Heart left ventricle (tissue), 16 donors: ENCODE results near the gene GABRB1. TPM values are rescaled to one million over a fixed set of nuclear protein-coding genes. Genes with fewer than 3 reads are reported as not detected.

ENCODE experiments used
- ATAC-seq, 4 donors: fragments of 200-7000 bp; cut with Tn5 transposase; one replicate each; pipeline ENCODE4 v1.9.1; 2020 to 2022; ENCODE audit warnings: moderate library complexity in 4 of 4, mild to moderate bottlenecking in 3 of 4, moderate number of reproducible peaks in 1 of 4
- DNase-seq, 5 donors: peaks; one replicate each; pipeline ENCODE4 v3.0.0-alpha.2; 2020
- H3K27ac ChIP-seq, 12 donors: fragments of 200-600 bp; sonication (generic) in 4 of 12; one replicate each; pipeline versions ENCODE4 v1.5.0 to v1.8.0; 2016 to 2022; ENCODE audit warnings: mild to moderate bottlenecking in 2 of 12
- H3K27me3 ChIP-seq, 9 donors: fragments of 200-600 bp; sonication (generic) in 2 of 9; one replicate each; pipeline versions ENCODE4 v1.5.1 to v1.8.0; 2016 to 2022; ENCODE audit warnings: mild to moderate bottlenecking in 3 of 9
- H3K36me3 ChIP-seq, 9 donors: fragments of 200-600 bp; sonication (generic) in 2 of 9; one replicate each; pipeline versions ENCODE4 v1.5.0 to v1.8.0; 2018 to 2022; ENCODE audit warnings: mild to moderate bottlenecking in 2 of 9
- H3K4me1 ChIP-seq, 12 donors: fragments of 200-600 bp; sonication (generic) in 4 of 12; one replicate each; pipeline versions ENCODE4 v1.5.0 to v1.8.0; 2016 to 2022; ENCODE audit warnings: mild to moderate bottlenecking in 3 of 12
- H3K4me3 ChIP-seq, 12 donors: fragments of 200-600 bp; sonication (generic) in 4 of 12; one replicate each; pipeline versions ENCODE4 v1.5.0 to v1.8.0; 2017 to 2022; ENCODE audit warnings: mild to moderate bottlenecking in 9 of 12, moderate library complexity in 4 of 12
- H3K9me3 ChIP-seq, 12 donors: fragments of 200-600 bp; sonication (generic) in 4 of 12; one replicate each; pipeline versions ENCODE4 v1.5.0 to v1.8.0; 2016 to 2022; ENCODE audit warnings: mild to moderate bottlenecking in 1 of 12
- CTCF ChIP-seq, 12 donors: fragments of 200-600 bp; sonication (generic) in 4 of 12; IDR thresholded peaks; one replicate each; pipeline versions ENCODE4 v1.5.0 to v1.8.0; 2018 to 2022; ENCODE audit warnings: antibody characterized with exemption in 12 of 12, mild to moderate bottlenecking in 5 of 12
- POLR2A ChIP-seq, 2 donors: fragments of 450-650 bp; IDR thresholded peaks; one replicate each; pipeline ENCODE4 v1.6.1; 2017; ENCODE audit warnings: antibody characterized with exemption in 2 of 2, mild to moderate bottlenecking in 2 of 2, moderate library complexity in 2 of 2
- WGBS, 4 donors: extraction: QIAGEN DNeasy Blood & Tissue Kit in 2 of 4; methylation state at CpG; one replicate each; pipeline versions ENCODE4 v1.1.5 to v1.1.7; 2013 to 2018; 5-methylcytosine and 5-hydroxymethylcytosine counted together
- intact Hi-C, 10 donors: fragments of 100-400 bp; cut with DNase I; formaldehyde crosslinking; loops; one replicate each; pipeline versions ENCODE4 v1.11.1 to v1.14.2; 2022
- polyA plus RNA-seq, 2 donors: library from polyadenylated mRNA; stranded (reverse); fragments of 200-250 nt; gene quantifications; one replicate each; pipeline ENCODE4 v1.2.3, GENCODE V29; 2013
- total RNA-seq, 9 donors: library from RNA; depleted of rRNA in 2 of 9; stranded (reverse); fragments of >200 nt in 2 of 9; fragmentation: NEBNext Ultra II Directional in 3 of 9; extraction: Animal tissue kit (Norgen Biotek cat#: 25700) in 3 of 9; gene quantifications; one replicate each; pipeline versions ENCODE4 v1.1.0 to v1.2.4, GENCODE V29; 2016 to 2023
- donor health status: ischemic (EF 13 %, LVEDD 7.1; RV severe dilation, severe dysfunction).
- donor health status: healthy with polysubstance abuse.
- donor health status: DM: no; HTN: yes; CAD: no.
- donor health status: DM: no; HTN: no; CAD: no.
- donor health status: ischemic (EF 25% LVEDD 6.9; RV normal size, moderate dysfunction).
- donor health status: ischemic (EF 25% LVEDD 5.7; RV mildly dilated, moderate dysfunction).
- donor health status: healthy.
- donor health status: DM: yes; HTN: yes; CAD: no.
- donor health status: ischemic (EF 35%, LVEDD 5.7; RV mildly dilated, moderate dysfunction).
- donor health status: nonischemic (EF 11% LVEDD 7.7; RV severe dilation, severe dysfunction).
- donor health status: DM: yes; HTN: yes; CAD: no.
- donor health status: PGD.
- donor health status: ischemic (EF 29% LVEDD 5.4; RV normal size, mild dysfunction).
- donor health status: nonischemic (EF 23%, LVEDD 6.1; RV moderate dilation, normal function).

Gene GABRB1
- total and polyA plus RNA-seq, 11 donors = 1.0 to 13.6 (median 4.5) TPM

- Histone ChIP-seq H3K27ac (no peak overlapping the region), H3K4me3 (no peak overlapping the region), H3K4me1 (no peaks in the 10 kb centered on the region), H3K9me3 (no peaks in the 10 kb centered on the region), H3K36me3 (no peaks in the 10 kb centered on the region), H3K27me3 (no peaks in the 10 kb centered on the region)
- no peak for DNase-seq
- ATAC-seq = no peak
- intact Hi-C loops = loop anchor here in 7 of 10 donors (2.0 to 10.0 kb wide), 8 partner anchors 259 to 1059 kb away; partner anchors contain the start of gene GABRB1 (in 2 of the 7)
- TF ChIP-seq POLR2A (IDR thresholded peaks at IDR 0.05) (no peak), CTCF (IDR thresholded peaks at IDR 0.05) (peak in 11 of 12 donors; percentile 26 to 73 (median 53))
- WGBS, 4 donors = 2 to 6% (median 4%) methylated on average over 4 of the region's 4 CpGs
These were observed 352.6 kb downstream of the GABRB1 start for GRCh38 chr4:47383829-47384427.

- ATAC-seq (no peak), DNase-seq (no peak)
- WGBS, 4 donors = 81 to 92% (median 87%) methylated on average over 1 of the region's 1 CpG
- Histone ChIP-seq H3K9me3 (no peaks in the 10 kb centered on the region), H3K27ac (no peak overlapping the region), H3K27me3 (no peaks in the 10 kb centered on the region), H3K4me1 (no peaks in the 10 kb centered on the region), H3K4me3 (no peak overlapping the region), H3K36me3 (no peaks in the 10 kb centered on the region)
- no peak for TF ChIP-seq POLR2A (IDR thresholded peaks at IDR 0.05)
- no peak for TF ChIP-seq CTCF (IDR thresholded peaks at IDR 0.05)
- intact Hi-C loops = loop anchor here in 6 of 10 donors (5.0 to 10.0 kb wide), 5 partner anchors 261 to 1061 kb away; partner anchors contain the start of gene GABRB1 (in 2 of the 6)
These were observed 354.8 kb downstream of the GABRB1 start for GRCh38 chr4:47386146-47386545.

GRCh38 chr4:47386561-47387235, 355.3 kb downstream of the GABRB1 start:
- no peaks in the 10 kb centered on the region for H3K27me3 ChIP-seq
- intact Hi-C loops = loop anchor here in 6 of 10 donors (5.0 to 10.0 kb wide), 5 partner anchors 262 to 1062 kb away; partner anchors contain the start of gene GABRB1 (in 2 of the 6)
- DNase-seq = no peak
- 27 to 64% (median 41%) methylated on average over 2 of the region's 2 CpGs for WGBS, 4 donors
- no peak for ATAC-seq
- no peak overlapping the region for H3K4me3 ChIP-seq
- H3K4me1 ChIP-seq = no peaks in the 10 kb centered on the region
- TF ChIP-seq CTCF (IDR thresholded peaks at IDR 0.05) (no peak), POLR2A (IDR thresholded peaks at IDR 0.05) (no peak)
- H3K36me3 ChIP-seq = no peaks in the 10 kb centered on the region
- H3K9me3 ChIP-seq = no peaks in the 10 kb centered on the region
- H3K27ac ChIP-seq = no peak overlapping the region

- TF ChIP-seq CTCF (IDR thresholded peaks at IDR 0.05) (no peak), POLR2A (IDR thresholded peaks at IDR 0.05) (no peak)
- DNase-seq = no peak
- H3K4me3 ChIP-seq = no peak overlapping the region
- H3K36me3 ChIP-seq = no peaks in the 10 kb centered on the region
- no peak for ATAC-seq
- WGBS, 4 donors = 80 to 93% (median 88%) methylated on average over 5 of the region's 5 CpGs
- H3K27ac ChIP-seq = no peak overlapping the region
- no peaks in the 10 kb centered on the region for H3K4me1 ChIP-seq
- H3K9me3 ChIP-seq = no peaks in the 10 kb centered on the region
- intact Hi-C loops = no loop called here
- no peaks in the 10 kb centered on the region for H3K27me3 ChIP-seq
These were observed 359.2 kb downstream of the GABRB1 start for GRCh38 chr4:47390428-47391125.
